HS-5 (cell line): Measurements from ENCODE around the gene PTPN7.
"Not testable (repeated sequence)": the region's sequence is repeated elsewhere in the genome, so short reads cannot be mapped to it uniquely, and the experiment has no call there.

Source experiments
- DNase-seq: peaks from one replicate; pipeline ENCODE4 v3.0.0-alpha.2; 2012; ENCODE audit warnings: low read depth

Gene PTPN7

DNA sequence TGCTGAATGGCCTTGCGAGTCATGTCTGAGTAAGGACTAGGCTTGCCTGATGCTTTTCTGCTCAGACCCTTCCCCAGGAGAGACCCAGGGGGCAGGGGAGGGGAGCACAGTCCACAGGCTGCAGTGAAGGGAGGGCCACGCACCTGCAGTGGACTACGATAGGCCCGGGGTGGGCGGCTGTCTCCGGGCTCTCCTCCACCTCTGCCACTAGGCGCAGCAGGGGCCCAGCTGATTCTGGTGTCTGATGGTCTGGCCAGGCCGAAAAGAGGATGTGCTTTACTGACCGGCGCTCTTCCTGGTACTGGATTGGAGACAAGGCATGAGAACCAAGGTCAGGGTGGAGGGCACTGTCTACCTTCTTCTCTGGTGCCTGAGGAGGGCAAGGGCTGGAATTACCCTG, 8.0 kb downstream of the PTPN7 start:
- DNase-seq = no peak

GRCh38 chr1:202151045-202151444, 9.4 kb downstream of the PTPN7 start:
- no peak for DNase-seq

DNA sequence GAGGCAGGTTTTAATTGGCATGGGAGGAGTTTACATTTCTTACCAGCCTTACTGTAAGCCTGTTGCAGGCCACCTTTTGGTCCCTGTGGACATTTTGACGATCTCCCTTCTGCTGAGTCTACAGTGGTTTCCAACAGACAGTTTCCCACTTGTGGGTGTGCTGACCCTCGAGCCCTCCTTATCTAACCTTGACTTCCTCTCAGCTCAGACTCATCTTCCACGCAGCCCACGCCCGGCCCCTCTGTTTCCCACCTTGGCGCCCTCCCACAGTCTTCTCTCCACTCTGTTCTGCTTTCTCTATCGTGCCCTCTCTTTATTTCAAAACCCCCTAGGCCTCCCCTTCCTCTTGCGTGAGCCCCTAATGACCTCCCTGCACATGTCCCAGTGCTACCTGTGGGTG, 9.8 kb downstream of the PTPN7 start:
- no peak for DNase-seq

- no peak for DNase-seq
Observed at GRCh38 chr1:202150187-202150586, 10.2 kb downstream of the PTPN7 start.

DNA sequence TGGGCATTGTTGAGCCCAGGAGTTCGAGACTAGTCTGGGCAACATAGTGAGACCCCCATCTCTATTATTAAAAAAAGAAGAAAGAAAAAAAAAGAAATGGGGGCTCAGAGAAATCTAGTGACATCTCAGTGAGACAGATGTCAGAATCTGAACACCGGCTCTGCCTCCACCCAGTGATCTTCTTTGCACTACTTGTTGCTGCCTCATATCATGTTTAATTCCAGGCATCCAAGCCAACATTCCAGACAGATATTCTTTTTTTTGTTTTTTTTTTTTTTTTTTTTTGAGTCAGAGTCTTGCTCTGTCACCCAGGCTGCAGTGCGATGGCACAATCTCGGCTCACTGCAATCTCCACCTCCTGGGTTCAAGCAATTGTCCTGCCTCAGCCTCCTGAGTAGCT, 10.8 kb downstream of the PTPN7 start:
- DNase-seq = no peak

DNA sequence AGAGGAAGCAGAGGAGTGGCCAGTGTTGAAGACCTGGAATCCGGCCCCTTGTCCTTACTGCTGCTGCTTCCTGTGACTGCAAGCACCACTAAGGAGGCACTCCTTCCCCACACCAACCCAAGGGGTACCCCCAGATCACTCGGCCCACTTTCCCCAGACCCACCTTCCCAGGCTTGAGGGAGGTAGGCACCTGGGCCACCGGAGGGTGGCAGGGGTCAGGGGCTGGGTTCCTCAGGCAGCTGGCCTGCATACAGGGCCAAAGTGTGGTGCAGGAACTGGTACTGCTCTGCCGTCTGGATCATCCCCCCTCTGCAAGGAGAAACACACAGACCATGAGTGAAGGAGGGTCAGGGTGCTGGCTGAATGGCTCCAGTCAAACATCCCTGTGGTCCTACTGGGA, 12.0 kb downstream of the PTPN7 start:
- DNase-seq = no peak

- no peak for DNase-seq
Observed at GRCh38 chr1:202146993-202147392, 13.4 kb downstream of the PTPN7 start.

GRCh38 chr1:202146279-202146678, 14.1 kb downstream of the PTPN7 start:
- DNase-seq = no peak

- DNase-seq = not testable (repeated sequence)
Observed at GRCh38 chr1:202145744-202146140, 14.7 kb downstream of the PTPN7 start.

DNA sequence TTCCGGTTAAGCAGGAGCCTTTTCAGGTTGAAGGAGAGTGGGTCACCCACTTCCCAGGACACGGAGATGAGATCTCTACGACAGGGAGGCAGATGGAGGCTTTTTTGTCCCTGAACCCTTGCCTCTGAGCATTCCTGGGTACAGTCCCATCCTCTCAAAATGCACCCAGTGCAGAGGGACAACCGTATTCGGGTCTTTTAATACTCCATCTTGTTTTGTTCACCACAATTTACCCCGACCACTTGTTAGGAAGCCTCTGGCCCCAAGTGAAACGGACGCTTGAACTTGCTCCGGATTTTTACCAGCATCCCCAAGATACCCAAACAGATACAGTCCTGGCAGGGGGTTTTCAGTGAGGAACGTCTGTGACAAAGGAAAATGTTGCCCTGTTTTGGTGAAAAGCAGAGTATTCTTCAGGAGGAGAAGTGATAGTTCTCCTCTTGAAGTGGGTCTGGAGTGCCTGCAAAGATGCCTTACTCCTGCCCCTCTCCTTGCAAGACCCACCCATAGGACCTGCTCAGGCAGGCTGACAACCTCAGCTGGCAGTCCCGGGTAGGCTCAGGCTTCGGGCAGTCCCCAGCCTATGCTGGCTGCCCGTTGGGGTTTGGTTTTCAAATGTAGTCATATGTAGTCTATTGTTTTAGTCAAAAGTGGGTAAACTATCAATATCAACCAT, 15.2 kb downstream of the PTPN7 start:
- DNase-seq = no peak

DNA sequence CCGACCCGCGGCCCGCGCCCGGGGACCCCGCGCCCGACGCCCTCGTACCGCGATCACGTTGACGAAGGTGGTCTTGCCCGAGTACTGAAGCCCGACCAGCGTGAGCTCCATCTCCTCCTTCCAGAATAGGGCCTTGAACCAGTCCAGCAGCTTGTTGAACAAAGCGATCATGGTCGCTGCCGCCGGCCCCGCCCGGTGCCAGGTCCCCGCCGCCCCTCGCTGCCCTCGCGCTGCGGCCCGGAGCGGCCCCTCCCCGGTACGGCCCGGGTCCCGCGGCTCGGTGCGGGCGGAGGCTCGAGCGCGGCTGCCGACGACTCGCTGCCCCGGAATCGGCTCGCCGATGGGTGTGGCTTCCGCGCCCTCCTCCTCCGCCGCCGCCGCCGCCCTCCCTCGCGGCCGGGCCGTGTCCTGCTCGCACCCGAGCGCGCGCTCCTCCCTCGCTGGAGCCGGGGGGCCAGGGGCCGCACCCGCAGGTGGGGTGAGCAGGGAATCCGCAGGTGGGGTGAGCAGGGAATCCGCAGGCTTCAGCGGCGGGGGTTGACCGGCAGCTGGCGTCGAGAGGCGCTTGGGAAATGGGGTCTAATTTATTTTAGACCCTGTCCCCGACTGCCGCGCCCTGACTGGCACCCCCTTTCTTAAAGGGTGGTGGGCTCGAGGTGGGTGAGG, 15.9 kb downstream of the PTPN7 start, which contains the start of gene ARL8A:
TSS of gene ARL8A (minus strand) at position 336 of the 666 bp plus-strand sequence. CDS start at position 171, 165 bp downstream.
- DNase-seq = no peak

GRCh38 chr1:202143768-202144401, 16.5 kb downstream of the PTPN7 start:
- no peak for DNase-seq

DNA sequence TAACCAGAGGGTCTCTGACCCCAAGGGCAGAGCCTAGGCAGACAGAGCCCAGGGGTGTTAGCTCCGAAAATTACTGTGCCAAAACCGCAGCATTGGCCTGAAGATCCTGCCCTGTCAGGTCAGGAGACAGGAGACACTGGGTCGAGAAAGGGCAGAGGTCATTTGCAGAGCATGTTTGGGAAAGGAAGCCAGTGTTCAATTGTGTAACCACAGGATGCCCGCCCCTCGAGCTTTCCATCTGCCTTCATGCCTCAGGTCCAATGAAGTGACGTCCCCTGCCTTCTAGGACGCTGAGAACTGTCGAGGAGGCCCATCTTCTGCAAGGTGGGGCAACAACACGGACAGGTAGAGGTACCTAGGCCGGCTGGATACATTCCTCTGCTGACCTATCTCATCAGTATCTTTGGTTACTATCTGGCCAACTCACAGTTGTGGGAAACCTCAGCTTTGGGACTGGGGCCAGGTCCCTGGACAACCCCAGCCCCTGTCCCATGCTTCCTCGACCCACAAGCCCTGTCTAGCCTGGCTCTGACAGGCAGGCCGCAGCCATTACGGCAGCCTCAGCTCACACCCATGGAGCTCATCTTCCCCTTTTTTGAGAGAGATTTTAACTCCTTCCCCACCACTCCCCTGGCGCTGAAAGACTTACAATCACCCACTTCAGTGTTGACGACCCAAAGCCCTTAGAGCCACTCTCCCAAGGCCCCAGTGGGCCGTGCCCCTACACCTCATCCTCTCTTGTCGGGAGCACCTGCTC, 17.2 kb downstream of the PTPN7 start:
- DNase-seq = no peak

GRCh38 chr1:202141468-202141867, 18.9 kb downstream of the PTPN7 start:
- not testable (repeated sequence) for DNase-seq

DNA sequence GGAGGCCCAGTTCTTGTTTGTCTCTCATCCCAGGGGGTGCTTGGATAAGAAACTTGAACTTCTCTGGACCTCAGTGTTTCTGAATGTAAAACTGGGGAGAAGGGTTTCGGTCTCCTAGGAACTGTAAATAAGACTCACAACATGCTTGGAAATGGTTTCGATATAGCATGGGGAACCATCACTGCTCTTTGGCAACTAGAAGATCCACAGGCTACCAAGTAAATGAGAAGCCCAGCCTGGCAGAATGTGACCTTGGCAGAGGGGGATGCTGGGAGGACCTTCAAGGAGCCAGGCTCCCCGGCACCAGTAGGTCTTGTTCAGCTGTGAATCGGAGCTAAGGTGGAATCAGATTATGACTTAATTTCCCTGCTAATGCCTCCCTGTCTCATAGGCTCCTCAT, 19.6 kb downstream of the PTPN7 start:
- no peak for DNase-seq

- no peak for DNase-seq
Observed at GRCh38 chr1:202135221-202135721, 25.1 kb downstream of the PTPN7 start.

GRCh38 chr1:202134645-202135172, 25.7 kb downstream of the PTPN7 start:
- DNase-seq = no peak

DNA sequence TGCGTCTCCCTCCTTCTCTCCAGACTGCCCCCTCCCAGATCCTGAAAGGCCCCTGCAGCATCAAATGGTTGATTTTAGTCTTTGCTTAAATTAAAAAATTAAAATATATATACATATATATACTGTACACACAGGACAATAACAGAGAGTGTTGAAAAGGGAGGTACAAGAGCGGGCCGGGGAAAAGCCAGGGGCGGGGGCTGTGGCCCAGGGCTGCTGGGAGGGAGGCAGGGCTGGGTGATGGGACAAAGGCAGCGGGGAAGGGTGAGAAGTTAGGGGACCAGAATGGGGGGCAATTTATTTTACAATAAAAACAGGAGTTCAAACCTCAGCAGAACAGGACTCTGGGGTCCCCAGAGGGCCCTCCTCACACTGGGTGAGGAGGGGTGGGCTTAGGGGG, 26.4 kb downstream of the PTPN7 start:
- DNase-seq = no peak

GRCh38 chr1:202133496-202133895, 26.9 kb downstream of the PTPN7 start:
- no peak for DNase-seq

DNA sequence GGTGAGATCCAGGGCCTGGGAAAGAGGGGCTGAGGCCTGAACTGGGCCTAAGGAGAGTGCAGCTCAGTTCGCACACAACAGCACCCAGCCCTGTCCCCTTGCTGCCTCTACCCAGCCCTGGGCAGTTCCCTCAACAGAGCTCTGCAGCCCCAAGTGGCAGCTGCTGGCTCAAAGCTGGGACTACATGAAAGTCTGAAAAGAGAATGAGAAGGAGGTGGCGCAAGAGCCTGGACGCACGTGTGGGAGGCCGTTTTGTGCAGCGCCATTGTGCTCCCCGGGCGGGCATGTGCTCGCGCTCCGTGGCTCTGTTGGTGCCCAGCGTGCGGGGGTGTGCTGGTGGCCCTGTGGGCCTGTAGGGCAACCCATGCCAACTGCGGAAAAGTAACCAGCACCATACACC, 27.4 kb downstream of the PTPN7 start:
- no peak for DNase-seq

DNA sequence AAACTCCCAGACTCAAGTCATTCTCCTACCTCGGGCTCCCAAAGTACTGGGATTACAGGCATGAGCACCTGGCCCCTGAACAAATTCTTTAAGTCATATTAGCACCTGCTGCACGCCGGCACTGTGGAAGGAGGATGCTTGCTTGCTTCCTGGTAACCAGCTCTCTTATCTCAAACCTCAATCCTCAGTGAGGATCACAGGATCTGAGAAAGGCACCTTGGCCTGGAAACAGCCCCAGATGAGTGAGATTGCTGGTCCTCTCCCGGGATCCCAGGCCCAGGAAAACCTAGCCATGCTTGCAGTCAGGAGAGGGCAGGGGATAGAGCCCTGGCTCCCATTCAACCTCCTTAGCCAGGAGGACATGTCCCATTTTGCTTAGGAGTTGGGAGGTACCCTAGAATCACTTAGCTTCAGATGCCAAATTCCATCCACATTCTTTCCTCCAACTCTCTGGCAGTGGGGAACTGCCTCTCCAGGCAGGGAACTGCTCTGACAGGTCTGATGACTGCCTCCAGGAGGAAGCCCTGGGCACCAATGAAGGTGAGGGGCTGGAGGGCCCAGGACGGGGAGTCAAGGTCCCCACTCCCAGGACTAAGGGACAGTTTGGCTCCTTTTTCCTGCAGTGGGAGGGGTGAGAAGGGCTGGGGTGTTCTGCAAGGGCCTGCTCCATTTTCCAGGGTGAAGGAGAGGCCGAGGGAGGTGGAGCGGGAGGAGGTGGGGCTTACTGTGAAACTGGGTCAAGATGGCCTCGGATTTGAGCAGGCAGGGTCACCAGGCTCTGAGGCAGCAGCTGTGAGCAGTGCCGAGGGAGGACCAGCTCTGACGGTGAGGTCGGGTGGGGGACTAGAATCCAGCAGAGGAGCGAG, 28.2 kb downstream of the PTPN7 start:
- DNase-seq = no peak
